ENCODE measurements around the gene DAB1.

DAB1 gene

DNA sequence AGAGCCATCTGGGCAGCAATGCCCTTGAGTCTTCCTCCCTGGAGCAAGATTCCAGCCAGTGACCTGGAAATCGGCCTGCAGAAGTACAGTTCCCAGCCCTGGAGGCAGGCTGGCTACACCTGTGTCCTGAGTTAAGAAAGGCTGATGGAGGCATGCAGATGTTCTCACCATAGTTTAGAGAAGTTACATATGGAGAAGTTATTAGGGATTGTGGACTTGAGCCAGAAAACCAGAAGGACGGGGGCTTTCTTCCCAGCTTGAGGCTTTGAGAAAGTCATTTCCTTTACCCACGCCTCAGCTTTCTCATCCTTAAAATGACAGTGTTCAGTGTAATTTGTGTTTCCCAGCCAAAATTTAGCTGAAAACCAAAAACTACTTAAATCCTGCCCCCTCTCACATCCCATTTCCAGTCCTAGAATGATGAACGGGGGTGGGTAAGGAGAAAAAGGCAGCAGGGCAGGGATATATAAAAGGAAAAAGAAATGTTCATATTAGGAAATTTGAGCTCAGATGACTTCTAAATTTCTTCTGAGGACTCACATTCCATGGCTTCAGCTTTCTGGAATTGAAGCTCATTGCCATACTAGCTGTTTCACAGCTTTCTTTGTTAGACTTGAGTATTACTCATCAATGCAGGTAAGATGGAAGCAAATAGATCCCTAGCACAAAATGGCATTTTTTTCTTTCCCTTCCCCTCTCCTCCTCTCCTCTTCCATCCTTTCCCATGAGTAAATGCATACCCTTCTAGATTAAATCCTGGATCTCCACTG lies 443.7 kb downstream of the DAB1 start:
- DNase-seq (ENCODE audit: low read depth in 2 of 2), result no peak

DNA sequence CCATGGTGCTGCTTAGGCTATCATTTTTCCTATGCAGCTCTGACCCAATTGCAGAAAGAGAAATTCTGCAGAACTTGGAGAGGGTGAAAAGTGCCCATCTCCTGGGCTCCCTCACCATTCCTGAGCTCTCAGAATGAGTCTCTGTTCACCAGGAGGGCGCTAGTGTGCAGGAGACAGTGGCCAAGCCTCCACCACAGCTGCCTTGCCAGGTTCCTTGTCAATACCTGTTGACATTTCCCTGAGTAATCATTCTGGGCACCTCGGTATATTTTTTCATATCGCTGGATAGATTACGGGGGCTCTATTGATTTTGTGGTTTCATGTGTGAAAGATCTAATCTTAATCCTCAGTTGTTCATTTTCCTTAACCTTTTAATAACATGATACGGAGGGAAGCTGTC lies 445.0 kb downstream of the DAB1 start:
- DNase-seq (ENCODE audit: low read depth in 2 of 2), result no peak

DNA sequence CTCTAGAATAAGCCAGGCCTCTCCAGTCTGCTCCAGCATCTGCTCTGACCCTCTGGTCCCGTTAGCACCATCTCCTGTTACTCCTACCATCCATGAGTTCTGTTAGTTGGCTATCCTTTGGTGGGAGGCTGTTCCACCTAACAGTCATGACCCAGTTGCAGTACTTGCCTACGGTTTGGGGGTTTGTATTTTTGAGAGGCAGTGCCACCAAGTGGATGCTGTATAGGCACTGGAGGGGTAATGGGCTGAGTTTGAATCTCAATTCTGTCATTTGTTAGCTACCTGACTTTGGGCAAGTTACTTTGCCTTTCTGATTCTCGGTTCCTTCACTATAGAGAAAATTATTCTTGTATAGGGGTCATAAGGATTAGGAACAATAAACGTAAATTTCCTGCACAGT lies 445.9 kb downstream of the DAB1 start:
- no peak for DNase-seq (ENCODE audit: low read depth in 2 of 2)

DNA sequence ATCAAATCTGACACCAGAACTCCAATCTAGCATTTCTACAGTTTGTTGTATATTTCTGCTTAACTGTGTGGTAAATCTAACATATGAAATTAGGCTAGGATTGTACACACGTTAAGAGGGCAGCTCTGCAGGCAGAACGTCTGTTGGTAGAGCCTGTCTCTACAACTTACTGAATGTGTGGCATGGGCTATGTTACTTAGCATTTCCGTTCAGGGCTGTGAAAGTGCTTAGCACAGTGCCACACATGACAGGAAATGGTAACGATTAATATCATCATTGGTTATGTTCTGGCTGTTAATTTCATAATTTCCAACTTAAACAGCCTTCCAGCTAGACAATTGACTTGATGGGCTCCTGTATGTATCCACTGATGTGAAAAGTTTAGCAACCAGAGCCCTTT lies 448.4 kb downstream of the DAB1 start:
- no peak for DNase-seq (ENCODE audit: low read depth in 2 of 2)

DNA sequence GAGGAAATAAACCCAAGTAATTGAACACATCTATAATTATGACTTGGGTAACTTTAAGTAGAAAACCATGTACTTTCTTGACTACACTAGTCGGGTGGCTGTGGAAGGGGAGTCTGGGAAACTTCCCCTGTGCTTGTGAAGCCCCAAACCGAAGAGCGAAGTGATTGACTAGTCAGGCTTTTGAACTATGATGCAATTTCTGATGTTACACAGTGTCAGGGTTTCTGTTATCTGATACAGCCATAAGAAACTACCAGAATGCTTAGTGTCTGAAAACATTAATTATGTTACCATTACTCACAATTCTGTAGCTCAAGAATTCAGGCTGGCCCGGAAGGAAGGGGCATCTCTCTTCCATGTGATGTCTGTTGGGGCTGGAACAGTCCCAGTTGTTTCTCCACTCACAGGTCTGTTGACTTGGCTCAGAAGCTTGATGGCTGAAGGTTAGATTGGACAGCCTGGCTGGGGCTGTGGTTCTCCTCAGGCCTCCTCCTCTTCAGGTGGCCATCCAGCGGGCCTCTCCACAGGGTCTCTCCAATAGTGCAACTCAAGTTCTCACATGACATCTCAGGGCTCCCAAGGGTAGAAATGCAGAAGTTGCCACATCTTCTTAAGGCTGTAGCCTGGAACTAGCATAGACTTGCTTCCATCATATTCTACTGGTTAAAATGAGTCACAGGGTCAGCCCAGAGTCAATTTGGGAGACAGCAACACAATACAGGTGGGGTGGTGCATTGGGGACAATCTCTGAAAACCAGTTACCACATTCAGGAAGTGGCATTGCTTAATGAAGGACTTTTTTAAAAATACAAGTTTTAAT lies 449.7 kb downstream of the DAB1 start:
- no peak for DNase-seq (ENCODE audit: low read depth in 2 of 2)

DNA sequence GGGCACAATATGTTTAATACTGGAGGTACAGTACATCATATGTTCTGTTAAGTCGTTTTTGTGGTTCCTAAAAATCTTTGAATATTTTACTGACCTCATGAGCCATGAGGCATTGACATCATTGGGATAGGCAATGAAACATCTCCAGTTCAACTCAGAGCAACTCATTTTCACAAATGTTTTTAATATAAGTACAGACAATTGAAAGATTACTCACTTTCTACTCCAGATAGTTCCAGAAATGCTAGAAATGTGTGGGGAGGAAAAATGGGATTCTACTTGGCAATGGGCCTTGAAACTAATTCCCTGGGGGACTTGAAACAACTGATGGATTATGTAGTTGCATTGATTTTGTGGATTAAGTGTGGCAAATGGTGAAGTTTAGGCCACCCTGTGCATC lies 450.9 kb downstream of the DAB1 start:
- DNase-seq (ENCODE audit: low read depth in 2 of 2), result no peak

DNA sequence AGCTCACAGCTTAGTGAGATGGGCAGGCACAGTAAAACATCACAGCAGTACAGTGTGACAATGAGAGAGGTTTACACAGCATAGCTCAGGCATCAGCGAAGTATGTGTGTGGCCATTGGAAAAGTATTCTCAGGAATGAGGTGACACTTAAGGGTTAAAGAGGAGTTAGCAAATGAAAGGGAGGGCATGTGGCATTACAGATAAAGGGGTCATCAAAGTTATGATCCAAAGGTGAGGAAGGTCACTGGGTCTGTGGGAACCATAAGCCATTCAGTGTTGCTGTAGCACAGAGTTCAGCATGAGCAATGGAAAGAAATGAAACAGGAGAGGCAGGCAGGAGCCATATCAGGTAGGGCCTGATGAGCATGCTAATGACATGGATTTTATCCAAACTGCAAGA lies 453.6 kb downstream of the DAB1 start:
- no peak for DNase-seq (ENCODE audit: low read depth in 2 of 2)

DNA sequence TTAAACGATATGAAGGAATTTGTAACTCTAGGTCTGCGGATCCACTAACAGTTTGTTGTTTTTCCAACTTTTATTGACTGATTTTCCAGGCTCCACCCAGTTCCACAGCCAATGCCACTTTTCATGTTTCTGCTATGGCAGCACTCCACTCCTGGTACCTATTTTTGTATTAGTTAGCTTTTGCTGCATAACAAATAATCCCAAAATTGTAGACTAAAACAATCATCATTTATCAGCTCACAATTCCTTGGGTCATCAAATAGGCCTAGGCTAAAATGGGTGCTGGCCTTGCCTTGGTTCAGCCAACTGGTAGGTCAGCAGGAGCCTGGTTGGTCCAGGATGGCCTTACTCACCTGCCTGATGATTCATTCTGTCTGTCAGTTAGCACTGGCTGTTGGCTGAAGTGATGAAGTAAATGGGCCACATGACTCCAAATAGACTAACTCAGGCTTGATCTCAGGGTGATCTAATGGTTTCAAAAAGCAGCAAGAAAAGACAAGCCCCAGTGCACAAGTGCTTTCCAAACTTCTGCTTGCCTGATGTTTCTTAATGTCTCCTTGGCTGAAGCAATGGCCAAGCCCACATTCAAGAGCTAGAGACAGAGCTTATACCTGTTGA lies 454.9 kb downstream of the DAB1 start:
- no peak for DNase-seq (ENCODE audit: low read depth in 2 of 2)

DNA sequence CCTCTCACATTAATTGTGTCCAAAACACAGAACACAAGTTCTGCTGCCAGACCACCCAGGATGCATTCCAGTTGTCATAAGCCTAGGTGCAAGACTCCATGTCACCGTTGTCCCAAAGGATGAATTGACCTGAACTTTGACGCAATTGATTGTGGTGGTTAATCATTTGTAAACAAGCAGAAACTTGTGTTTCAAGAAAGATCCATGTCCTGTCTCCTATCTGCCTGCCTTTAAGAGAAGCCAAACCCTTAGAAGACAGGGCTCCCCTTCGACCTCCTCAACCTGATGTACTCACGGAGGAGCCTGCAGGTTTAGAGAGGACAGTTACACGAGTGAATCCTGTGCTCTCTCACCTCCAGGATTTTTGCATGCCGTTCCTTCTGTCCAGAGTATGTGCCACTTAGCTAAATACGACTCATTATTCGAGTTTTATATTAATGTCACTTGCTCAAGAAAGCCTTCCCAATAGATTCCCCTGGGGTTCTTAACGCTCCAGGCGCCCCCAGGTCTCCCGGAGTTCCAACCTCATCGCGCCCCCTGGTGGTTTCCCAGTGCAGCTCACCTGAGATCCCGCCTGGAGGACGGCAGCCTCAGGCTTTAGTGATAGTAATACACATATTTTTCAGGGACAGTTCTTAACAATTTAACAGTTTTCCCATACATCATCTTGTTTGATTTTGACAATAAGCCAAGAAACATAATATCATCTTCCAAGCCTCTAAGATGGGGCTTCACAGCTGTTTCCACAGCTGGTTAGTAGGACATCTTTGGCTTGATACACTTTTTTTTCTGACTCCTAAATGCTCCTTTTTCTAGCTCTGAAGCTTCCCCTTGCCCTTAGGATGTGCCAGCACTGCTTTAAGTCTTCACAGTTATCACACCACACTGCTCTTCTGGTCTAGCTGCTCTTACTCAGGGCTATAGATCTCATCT lies 455.7 kb downstream of the DAB1 start:
- peak in 1 of 2 donors; percentile 3 for DNase-seq (ENCODE audit: low read depth in 2 of 2)

DNA sequence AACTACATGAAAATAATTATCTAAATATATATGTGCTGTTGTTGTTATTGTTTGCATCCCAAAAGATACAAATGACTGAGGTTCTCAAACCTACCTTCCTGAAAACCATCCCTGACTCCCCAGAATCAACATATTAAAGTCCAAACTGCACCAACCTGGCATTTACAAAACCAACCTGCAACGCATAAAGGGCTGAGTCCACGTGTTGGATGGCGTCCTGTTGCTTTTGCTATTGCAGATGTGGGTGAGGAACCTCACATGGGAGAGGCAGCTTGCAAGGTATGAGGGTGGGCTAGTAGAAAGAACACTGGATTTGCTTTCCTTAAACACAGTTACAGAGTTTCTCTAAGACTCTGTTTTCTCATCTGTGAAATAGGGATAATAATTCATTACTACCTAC lies 456.5 kb downstream of the DAB1 start:
- DNase-seq (ENCODE audit: low read depth in 2 of 2), result no peak

DNA sequence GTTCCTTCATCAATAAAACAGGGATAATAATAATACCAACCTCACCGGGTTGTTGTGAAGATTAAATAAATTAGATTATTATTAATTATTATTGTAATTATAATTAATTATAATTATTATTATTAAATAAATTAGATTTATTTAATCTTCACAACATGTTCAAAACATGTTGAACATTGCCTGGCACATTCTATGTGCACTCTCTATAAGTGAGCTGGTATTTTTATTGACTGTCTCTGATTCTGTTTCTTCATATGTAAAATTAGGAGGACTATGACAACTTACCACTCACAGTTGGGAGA lies 457.2 kb downstream of the DAB1 start:
- DNase-seq (ENCODE audit: low read depth in 2 of 2), result no peak

DNA sequence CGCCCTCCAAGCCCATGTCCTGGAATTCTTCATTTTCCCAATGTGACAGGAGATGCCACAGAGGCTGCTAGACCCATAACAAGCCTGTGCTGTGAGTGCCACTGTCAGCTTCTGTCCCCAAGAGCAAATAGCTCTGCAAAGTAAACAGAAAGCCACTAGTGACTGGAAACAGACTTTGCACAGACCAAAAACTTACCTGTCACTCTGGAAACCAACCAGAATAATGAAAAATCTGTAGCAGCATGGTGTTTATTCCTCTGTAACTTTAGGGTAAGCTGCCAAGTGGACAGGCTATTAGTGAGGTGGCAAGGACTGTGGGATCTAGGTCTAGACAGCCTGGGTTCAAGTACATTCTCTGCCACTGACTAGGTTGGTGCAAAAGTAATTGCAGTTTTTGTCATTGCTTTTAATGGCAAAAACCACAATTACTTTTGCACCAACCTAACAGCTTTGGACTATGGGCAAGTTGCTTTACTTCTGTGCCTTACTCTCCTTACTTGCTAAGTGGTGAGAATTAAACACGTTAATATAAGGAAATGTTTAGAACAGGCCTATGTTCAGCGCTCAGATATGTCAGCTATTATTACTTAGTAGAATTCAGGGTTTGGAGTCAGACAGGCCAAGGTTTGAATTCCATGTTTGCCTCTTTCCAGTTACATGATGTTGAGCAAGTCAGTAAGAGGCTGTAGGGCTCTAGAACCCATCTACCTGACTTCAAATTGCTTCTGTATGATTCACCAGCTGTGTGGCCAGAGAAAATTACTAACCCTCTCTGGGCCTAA lies 457.8 kb downstream of the DAB1 start, which contains the start of gene C8B:
C8B (minus strand) TSS at position 100 of the 782 bp plus-strand sequence; CDS start at position 33, 67 bp downstream.
- no peak for DNase-seq (ENCODE audit: low read depth in 2 of 2)

DNA sequence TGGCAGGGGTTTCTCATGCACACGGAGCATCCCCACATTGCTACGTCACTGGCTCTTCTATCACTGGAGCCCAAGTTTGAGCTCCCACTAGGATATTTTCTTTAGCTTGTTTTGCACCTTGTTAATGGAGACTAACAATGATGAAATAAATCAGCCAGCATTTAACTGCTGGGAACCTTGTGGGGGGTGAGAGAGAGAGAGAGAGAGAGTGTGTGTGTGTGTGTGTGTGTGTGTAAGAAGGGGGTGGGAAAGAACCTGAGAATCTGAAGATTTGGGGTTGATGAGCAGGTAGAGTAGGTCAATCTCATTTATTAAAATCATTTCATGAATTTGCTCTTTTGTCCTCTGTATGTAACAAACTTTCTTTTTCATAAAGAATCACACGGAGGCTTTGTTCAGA lies 458.7 kb downstream of the DAB1 start:
- DNase-seq (ENCODE audit: low read depth in 2 of 2), result no peak

DNA sequence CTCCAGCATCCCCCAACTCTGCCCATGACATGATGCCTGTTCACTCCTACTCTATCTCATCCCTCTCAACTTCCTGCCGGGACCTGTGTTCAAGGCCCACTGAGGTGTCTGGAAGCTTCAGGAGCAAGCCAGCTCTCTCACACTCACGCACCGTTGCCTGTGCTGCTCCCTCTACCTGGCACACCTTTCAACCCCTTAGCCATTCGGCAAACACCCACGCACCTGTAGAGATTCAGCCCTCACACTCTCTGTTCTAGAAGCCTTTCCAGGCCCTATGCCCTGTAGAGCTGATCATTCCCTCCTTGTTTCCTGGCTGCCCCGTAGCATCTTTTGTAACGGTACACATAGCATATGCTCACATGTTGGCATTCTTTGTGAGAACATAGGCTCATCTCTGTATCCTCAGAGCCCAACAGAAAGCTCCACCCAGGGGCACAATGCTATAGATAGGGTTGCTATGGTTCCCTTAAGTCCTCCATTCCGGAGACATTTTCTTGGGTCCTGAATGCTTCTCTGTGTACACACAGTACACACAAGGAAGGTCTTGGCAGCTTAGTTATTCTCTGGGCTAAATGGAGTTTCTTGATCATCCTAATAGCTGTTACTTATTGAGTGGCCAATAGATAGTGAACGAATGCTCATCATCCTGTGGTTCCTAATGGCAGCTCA lies 459.4 kb downstream of the DAB1 start:
- no peak for DNase-seq (ENCODE audit: low read depth in 2 of 2)

DNA sequence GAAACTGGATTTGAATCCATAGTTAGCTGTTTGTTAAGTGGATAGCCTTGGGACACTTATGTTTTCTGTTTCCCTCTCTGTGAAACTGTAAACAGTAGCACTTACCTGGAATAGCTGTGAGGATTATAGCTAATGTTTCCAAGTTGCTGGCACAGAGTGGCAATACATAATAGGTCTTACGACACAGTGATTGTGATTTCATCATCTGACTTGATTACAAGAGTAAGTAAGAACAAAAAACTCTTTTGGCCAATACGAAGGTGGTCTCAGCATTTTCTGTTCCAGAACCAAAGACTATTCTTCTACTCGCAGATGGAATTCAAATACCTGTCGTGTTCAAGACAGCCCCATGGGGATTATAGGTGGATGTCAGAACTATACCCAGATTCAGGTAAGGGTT lies 460.2 kb downstream of the DAB1 start:
- DNase-seq (ENCODE audit: low read depth in 2 of 2), result no peak

DNA sequence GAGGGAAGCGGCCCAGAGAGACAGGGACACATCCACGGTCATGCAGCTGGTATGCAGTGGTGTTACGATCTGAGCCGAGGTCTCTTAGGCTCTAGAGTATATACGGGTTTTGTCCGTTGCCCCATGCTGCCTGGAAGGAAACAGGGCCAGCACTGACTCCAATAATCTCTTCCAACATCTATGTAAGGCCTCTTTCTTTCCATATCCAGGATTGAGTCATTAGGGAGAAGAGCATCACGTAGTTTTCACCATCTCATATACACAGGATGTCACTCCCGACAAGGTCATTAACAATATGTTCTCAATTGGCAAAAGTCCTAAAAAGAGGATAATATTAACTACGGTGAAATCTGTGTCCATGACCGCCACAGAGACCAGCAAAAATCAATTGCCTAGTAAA lies 462.4 kb downstream of the DAB1 start:
- DNase-seq (ENCODE audit: low read depth in 2 of 2), result no peak

DNA sequence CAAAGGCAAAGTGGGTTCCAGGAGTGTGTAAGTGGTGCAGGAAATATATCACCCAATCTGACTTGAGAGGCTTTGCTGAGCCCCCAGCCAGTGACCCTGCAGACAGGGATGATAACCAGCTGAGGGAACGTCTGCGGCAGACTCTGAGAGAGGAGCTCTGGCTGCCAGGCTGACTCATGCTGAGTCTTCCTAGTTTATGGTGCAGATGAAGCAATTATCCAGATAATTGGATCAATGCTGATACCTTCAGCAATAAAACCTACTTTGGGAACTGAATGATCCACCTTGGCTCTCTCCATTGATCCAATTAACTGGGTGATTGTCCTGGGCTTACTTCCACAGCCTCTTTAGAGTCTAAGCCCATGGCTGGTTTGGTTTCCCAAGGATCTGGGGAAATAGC lies 465.3 kb downstream of the DAB1 start:
- DNase-seq (ENCODE audit: low read depth in 2 of 2), result no peak

DNA sequence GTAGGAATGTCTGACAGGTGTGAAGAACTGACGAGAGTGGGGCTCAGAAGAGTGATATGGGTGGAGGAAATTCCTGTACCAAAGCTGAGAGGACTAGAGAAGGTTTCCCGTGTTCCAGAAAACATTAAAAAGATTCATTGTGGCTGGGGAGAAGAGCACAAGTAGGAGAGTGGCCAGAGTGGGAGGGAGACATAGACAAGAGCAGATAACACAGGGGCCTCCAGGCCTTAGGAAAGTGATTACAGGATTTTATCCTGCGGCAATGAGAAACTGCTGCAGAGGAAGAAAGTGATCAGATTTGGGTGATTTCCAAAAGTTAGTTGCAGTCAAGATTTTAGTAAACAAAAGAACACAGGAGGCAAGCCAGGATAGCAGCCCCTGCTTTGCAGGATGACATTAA lies 465.9 kb downstream of the DAB1 start:
- no peak for DNase-seq (ENCODE audit: low read depth in 2 of 2)

DNA sequence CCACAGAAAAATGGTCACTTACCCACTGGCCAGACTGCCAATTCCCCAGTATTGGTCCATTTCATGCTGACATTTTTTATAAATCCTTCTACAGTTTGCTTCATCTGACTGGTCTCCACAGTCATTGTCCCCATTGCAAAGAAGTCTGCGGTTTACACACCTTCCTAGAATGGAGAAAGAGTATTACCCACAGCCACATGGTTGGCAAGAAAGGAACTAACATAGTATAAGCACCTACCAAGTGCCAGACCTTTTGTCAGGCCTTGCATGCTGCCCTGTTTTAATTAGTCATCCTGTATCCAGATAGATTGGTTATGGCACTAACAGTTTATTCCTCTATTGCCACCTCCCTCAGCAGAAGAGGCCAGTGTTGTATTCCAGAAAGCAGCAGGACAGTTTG lies 469.2 kb downstream of the DAB1 start:
- no peak for DNase-seq (ENCODE audit: low read depth in 2 of 2)

DNA sequence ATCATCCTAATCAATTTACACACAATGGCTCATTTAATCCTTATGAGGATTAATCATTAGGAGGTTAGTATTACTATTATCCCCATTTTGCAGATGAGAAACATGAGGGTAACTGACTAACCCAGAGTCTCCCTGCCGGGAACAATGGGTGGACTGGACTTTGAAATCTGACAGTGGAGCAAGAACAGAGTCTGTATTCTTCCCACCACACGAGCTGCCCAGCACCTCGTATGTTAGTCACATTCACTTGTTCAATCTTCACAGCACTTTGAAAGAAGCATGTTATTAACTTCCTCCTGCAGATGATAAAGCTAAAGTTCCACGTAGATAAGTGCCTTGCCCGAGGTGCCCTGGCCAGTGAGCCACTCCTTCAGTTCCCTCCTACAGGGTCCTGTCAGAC lies 470.5 kb downstream of the DAB1 start:
- no peak for DNase-seq (ENCODE audit: low read depth in 2 of 2)

DNA sequence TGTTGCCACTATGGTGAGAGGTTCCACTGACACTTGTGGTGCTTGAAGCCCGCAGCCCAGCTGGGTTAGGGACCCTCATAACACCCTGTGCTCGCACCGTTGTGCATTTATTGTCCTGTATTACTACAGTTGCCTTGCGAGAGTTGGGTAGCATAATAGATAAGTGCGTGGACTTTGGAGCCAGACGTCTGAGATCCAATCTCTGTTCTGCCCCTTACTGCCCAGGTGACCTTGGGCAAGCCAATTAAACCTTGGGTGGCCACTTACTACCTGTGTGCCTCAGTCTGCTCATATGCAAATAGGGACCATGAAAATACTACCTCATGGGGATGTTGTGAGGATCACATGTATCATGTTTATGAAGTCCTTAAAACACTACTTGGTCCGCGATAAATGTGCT lies 471.4 kb downstream of the DAB1 start:
- DNase-seq (ENCODE audit: low read depth in 2 of 2), result no peak
